WTC11 (cell line): ENCODE data around the gene LCE1A. TPM values are rescaled to one million over a fixed set of nuclear protein-coding genes. Genes with fewer than 3 reads are reported as not detected.

Source experiments
- ATAC-seq: fragments of 200-7000 bp; cut with Tn5 transposase; 2 replicates; pipeline ENCODE4 v1.10.0; 2021; ENCODE audit warnings: mild to moderate bottlenecking, moderate library complexity
- CTCF ChIA-PET: fragments of 300-600 bp; sonication (Branson Sonifier 250); formaldehyde crosslinking; loops from one replicate; lab custom pipeline; 2021; ENCODE audit warnings: antibody characterized with exemption; lab: Charles Lee
- POLR2A ChIA-PET: fragments of 350-600 bp; sonication (Branson Sonifier 250); formaldehyde crosslinking; loops from one replicate; lab custom pipeline; 2021; ENCODE audit warnings: antibody characterized with exemption; lab: Charles Lee
- DNase-seq: peaks from one replicate; pipeline ENCODE4 v3.0.0; 2021; ENCODE audit warnings: low spot score
- H3K27ac Mint-ChIP-seq: 2 replicates; pipeline ENCODE4 v1.8.0; 2021; ENCODE audit warnings: mixed read lengths
- H3K27me3 Mint-ChIP-seq: 2 replicates; pipeline ENCODE4 v1.8.0; 2021; ENCODE audit warnings: low read depth, mild to moderate bottlenecking, moderate library complexity, mixed read lengths
- H3K36me3 Mint-ChIP-seq: 2 replicates; pipeline ENCODE4 v1.8.0; 2021; ENCODE audit warnings: mixed read lengths
- H3K4me1 Mint-ChIP-seq: 2 replicates; pipeline ENCODE4 v1.8.0; 2022; ENCODE audit warnings: mixed read lengths
- H3K4me3 Mint-ChIP-seq: 2 replicates; pipeline ENCODE4 v1.8.0; 2021; ENCODE audit warnings: mild to moderate bottlenecking, moderate library complexity, mixed read lengths
- H3K9me3 Mint-ChIP-seq: 2 replicates; pipeline ENCODE4 v1.8.0; 2021; ENCODE audit warnings: mixed read lengths
- CREM ChIP-seq: sonication (generic); formaldehyde crosslinking; IDR thresholded peaks from 2 replicates; pipeline ENCODE4 v1.8.1; 2022; ENCODE audit warnings: mild to moderate bottlenecking, missing genetic modification reagents, moderate library complexity
- E2F4 ChIP-seq: sonication (generic); formaldehyde crosslinking; IDR thresholded peaks from 2 replicates; pipeline ENCODE4 v1.8.1; 2022; ENCODE audit warnings: low read depth, mild to moderate bottlenecking, moderate library complexity, missing genetic modification reagents, borderline replicate concordance
- ELF4 ChIP-seq: sonication (generic); formaldehyde crosslinking; IDR thresholded peaks from 2 replicates; pipeline ENCODE4 v1.8.1; 2022; ENCODE audit warnings: low read depth, mild to moderate bottlenecking, moderate library complexity, missing genetic modification reagents
- ETV6 ChIP-seq: sonication (generic); formaldehyde crosslinking; IDR thresholded peaks from 2 replicates; pipeline ENCODE4 v1.8.1; 2022; ENCODE audit warnings: mild to moderate bottlenecking, missing genetic modification reagents
- GRHL2 ChIP-seq: fragments of 250-450 bp; sonication (Bioruptor Pico); IDR thresholded peaks from 2 replicates; pipeline ENCODE4 v1.8.0; 2022; ENCODE audit warnings: mild to moderate bottlenecking, moderate library complexity; ENCODE audit not compliant: insufficient replicate concordance, severe bottlenecking
- IRF2 ChIP-seq: sonication (generic); formaldehyde crosslinking; IDR thresholded peaks from 2 replicates; pipeline ENCODE4 v1.8.0; 2022; ENCODE audit warnings: low read depth, missing genetic modification reagents, borderline replicate concordance
- JUN ChIP-seq: sonication (generic); formaldehyde crosslinking; IDR thresholded peaks from 2 replicates; pipeline ENCODE4 v1.8.0; 2023; ENCODE audit warnings: mild to moderate bottlenecking, missing genetic modification reagents
- MYBL2 ChIP-seq: sonication (generic); formaldehyde crosslinking; IDR thresholded peaks from 2 replicates; pipeline ENCODE4 v1.8.1; 2023; ENCODE audit warnings: mild to moderate bottlenecking, moderate library complexity, missing genetic modification reagents
- PREB ChIP-seq: sonication (generic); formaldehyde crosslinking; IDR thresholded peaks from 2 replicates; pipeline ENCODE4 v1.8.1; 2022; ENCODE audit warnings: mild to moderate bottlenecking, missing genetic modification reagents, moderate library complexity, borderline replicate concordance
- PRRX2 ChIP-seq: fragments of 250-450 bp; sonication (Bioruptor Pico); IDR thresholded peaks from 2 replicates; pipeline ENCODE4 v1.8.0; 2021; ENCODE audit warnings: mild to moderate bottlenecking
- TEAD1 ChIP-seq: sonication (generic); formaldehyde crosslinking; IDR thresholded peaks from 2 replicates; pipeline ENCODE4 v1.8.0; 2022; ENCODE audit warnings: mild to moderate bottlenecking, missing genetic modification reagents
- ZNF396 ChIP-seq: fragments of 250-450 bp; sonication (Bioruptor Pico); IDR thresholded peaks from 2 replicates; pipeline ENCODE4 v1.8.0; 2021; ENCODE audit warnings: mild to moderate bottlenecking, moderate library complexity, borderline replicate concordance
- total RNA-seq: library from RNA; stranded (reverse); gene quantifications from 3 replicates; pipeline ENCODE4 v1.2.3, GENCODE V29; 2021
- TF ChIP-seq, protein P1 (sequence below): sonication (generic); formaldehyde crosslinking; IDR thresholded peaks from 2 replicates; pipeline ENCODE4 v1.8.0; 2022; ENCODE audit warnings: mild to moderate bottlenecking, missing genetic modification reagents
- TF ChIP-seq, protein P2 (sequence below): sonication (generic); formaldehyde crosslinking; IDR thresholded peaks from 2 replicates; pipeline ENCODE4 v1.8.1; 2023; ENCODE audit warnings: mild to moderate bottlenecking, missing genetic modification reagents, moderate library complexity
- TF ChIP-seq, protein P3 (sequence below): sonication (generic); formaldehyde crosslinking; IDR thresholded peaks from 2 replicates; pipeline ENCODE4 v1.8.0; 2022; ENCODE audit warnings: mild to moderate bottlenecking, missing genetic modification reagents
- TF ChIP-seq, protein P4 (sequence below): sonication (generic); formaldehyde crosslinking; IDR thresholded peaks from 2 replicates; pipeline ENCODE4 v1.8.0; 2022; ENCODE audit warnings: missing genetic modification reagents

Gene LCE1A
- total RNA-seq, 1 experiment from 2014 or later, result not detected

DNA sequence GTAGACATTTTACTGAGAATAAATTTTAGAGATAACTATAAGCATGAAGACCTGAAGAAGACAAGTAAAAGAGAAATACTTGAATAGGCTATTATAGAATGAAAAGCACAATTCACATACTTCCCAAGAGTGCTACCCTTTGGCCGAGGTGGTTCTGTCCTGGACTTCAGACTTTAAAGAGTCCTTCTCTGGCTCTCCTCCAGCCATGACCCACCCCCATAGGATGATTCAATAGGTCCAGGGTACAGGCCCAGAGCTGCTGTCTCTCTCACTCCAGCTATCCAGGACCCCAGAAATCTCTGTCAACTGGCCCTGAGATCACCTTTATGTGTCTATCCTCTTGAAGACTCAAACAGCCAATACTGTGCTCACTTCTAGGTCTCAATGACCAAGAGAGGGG is 49.6 kb downstream of the LCE1A start:
- Mint-ChIP-seq H3K27me3 (no peaks in the 10 kb centered on the region; the same call in 1 of the 2 replicates), H3K36me3 (no peaks in the 10 kb centered on the region; the same call in 1 of the 2 replicates), H3K4me1 (no peaks in the 10 kb centered on the region), H3K27ac (no peak overlapping the region), H3K4me3 (no peak overlapping the region), H3K9me3 (peaks cover 21% of the 10 kb centered on the region)
- no peak for ATAC-seq
- ChIA-PET CTCF (no interaction called here), POLR2A (no interaction called here)
- no peak for DNase-seq
- TF ChIP-seq, protein P1, sequence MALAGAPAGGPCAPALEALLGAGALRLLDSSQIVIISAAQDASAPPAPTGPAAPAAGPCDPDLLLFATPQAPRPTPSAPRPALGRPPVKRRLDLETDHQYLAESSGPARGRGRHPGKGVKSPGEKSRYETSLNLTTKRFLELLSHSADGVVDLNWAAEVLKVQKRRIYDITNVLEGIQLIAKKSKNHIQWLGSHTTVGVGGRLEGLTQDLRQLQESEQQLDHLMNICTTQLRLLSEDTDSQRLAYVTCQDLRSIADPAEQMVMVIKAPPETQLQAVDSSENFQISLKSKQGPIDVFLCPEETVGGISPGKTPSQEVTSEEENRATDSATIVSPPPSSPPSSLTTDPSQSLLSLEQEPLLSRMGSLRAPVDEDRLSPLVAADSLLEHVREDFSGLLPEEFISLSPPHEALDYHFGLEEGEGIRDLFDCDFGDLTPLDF, result no peak
- no peak for TF ChIP-seq ELF4 (CRISPR knock-in tag)
- TF ChIP-seq ZNF396 (CRISPR knock-in tag), result no peak
- no peak for TF ChIP-seq ETV6
- TF ChIP-seq CREM (CRISPR knock-in tag), result no peak
- TF ChIP-seq PREB (CRISPR knock-in tag), result no peak
- no peak for TF ChIP-seq TEAD1 (CRISPR knock-in tag)
- TF ChIP-seq, protein P2, sequence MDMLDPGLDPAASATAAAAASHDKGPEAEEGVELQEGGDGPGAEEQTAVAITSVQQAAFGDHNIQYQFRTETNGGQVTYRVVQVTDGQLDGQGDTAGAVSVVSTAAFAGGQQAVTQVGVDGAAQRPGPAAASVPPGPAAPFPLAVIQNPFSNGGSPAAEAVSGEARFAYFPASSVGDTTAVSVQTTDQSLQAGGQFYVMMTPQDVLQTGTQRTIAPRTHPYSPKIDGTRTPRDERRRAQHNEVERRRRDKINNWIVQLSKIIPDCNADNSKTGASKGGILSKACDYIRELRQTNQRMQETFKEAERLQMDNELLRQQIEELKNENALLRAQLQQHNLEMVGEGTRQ (CRISPR knock-in tag), result no peak
- TF ChIP-seq GRHL2 (CRISPR knock-in tag), result no peak
- TF ChIP-seq E2F4 (CRISPR knock-in tag), result no peak
- TF ChIP-seq, protein P3, sequence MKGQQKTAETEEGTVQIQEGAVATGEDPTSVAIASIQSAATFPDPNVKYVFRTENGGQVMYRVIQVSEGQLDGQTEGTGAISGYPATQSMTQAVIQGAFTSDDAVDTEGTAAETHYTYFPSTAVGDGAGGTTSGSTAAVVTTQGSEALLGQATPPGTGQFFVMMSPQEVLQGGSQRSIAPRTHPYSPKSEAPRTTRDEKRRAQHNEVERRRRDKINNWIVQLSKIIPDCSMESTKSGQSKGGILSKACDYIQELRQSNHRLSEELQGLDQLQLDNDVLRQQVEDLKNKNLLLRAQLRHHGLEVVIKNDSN (CRISPR knock-in tag), result no peak
- no peak for TF ChIP-seq JUN (CRISPR knock-in tag)
- TF ChIP-seq, protein P4, sequence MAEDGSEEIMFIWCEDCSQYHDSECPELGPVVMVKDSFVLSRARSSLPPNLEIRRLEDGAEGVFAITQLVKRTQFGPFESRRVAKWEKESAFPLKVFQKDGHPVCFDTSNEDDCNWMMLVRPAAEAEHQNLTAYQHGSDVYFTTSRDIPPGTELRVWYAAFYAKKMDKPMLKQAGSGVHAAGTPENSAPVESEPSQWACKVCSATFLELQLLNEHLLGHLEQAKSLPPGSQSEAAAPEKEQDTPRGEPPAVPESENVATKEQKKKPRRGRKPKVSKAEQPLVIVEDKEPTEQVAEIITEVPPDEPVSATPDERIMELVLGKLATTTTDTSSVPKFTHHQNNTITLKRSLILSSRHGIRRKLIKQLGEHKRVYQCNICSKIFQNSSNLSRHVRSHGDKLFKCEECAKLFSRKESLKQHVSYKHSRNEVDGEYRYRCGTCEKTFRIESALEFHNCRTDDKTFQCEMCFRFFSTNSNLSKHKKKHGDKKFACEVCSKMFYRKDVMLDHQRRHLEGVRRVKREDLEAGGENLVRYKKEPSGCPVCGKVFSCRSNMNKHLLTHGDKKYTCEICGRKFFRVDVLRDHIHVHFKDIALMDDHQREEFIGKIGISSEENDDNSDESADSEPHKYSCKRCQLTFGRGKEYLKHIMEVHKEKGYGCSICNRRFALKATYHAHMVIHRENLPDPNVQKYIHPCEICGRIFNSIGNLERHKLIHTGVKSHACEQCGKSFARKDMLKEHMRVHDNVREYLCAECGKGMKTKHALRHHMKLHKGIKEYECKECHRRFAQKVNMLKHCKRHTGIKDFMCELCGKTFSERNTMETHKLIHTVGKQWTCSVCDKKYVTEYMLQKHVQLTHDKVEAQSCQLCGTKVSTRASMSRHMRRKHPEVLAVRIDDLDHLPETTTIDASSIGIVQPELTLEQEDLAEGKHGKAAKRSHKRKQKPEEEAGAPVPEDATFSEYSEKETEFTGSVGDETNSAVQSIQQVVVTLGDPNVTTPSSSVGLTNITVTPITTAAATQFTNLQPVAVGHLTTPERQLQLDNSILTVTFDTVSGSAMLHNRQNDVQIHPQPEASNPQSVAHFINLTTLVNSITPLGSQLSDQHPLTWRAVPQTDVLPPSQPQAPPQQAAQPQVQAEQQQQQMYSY, result no peak
- no peak for TF ChIP-seq MYBL2 (CRISPR knock-in tag)
- no peak for TF ChIP-seq IRF2 (CRISPR knock-in tag)
- no peak for TF ChIP-seq PRRX2 (CRISPR knock-in tag)

Other genes starting within 250 kb of the LCE1A start
- not detected in 3 replicates for gene LCE3D, start 247.0 kb upstream of the LCE1A start, total RNA-seq
- gene LCE3C, start 227.2 kb upstream of the LCE1A start, total RNA-seq, result not detected in 3 replicates
- gene LCE3B, start 213.7 kb upstream of the LCE1A start, total RNA-seq, result not detected in 3 replicates
- not detected in 3 replicates for gene LCE3A, start 204.4 kb upstream of the LCE1A start, total RNA-seq
- not detected in 3 replicates for gene LCE2D, start 164.1 kb upstream of the LCE1A start, total RNA-seq
- gene LCE2C, start 152.2 kb upstream of the LCE1A start, total RNA-seq, result not detected in 3 replicates
- gene LCE2B, start 141.3 kb upstream of the LCE1A start, total RNA-seq, result not detected in 3 replicates
- gene LCE2A, start 129.1 kb upstream of the LCE1A start, total RNA-seq, result not detected in 3 replicates
- gene LCE4A, start 119.3 kb upstream of the LCE1A start, total RNA-seq, result not detected in 3 replicates
- gene KPRP, start 69.4 kb upstream of the LCE1A start, total RNA-seq, result not detected in 3 replicates
- not detected in 3 replicates for gene LCE1F, start 52.3 kb upstream of the LCE1A start, total RNA-seq
- gene LCE1E, start 41.2 kb upstream of the LCE1A start, total RNA-seq, result not detected in 3 replicates
- gene LCE1D, start 30.8 kb upstream of the LCE1A start, total RNA-seq, result not detected in 3 replicates
- not detected in 3 replicates for gene LCE1C, start 20.8 kb upstream of the LCE1A start, total RNA-seq
- not detected in 3 replicates for gene LCE1B, start 15.5 kb upstream of the LCE1A start, total RNA-seq
- not detected in 3 replicates for gene LCE6A, start 15.4 kb downstream of the LCE1A start, total RNA-seq
- not detected in 3 replicates for gene LCE7A, start 32.5 kb downstream of the LCE1A start, total RNA-seq
- gene SMCP, start 50.8 kb downstream of the LCE1A start, total RNA-seq, result not detected in 3 replicates
- not detected in 3 replicates for gene IVL, start 81.1 kb downstream of the LCE1A start, total RNA-seq
- gene SPRR5, start 119.7 kb downstream of the LCE1A start, total RNA-seq, result not detected in 3 replicates
- not detected in 3 replicates for gene SPRR4, start 143.2 kb downstream of the LCE1A start, total RNA-seq
- not detected in 3 replicates for gene SPRR1A, start 156.6 kb downstream of the LCE1A start, total RNA-seq
- not detected in 3 replicates for gene SPRR3, start 174.3 kb downstream of the LCE1A start, total RNA-seq
- gene SPRR1B, start 203.7 kb downstream of the LCE1A start, total RNA-seq, result not detected in 3 replicates
- not detected in 3 replicates for gene SPRR2D, start 213.6 kb downstream of the LCE1A start, total RNA-seq
- gene SPRR2A, start 230.0 kb downstream of the LCE1A start, total RNA-seq, result not detected in 3 replicates
- not detected in 3 replicates for gene SPRR2B, start 244.1 kb downstream of the LCE1A start, total RNA-seq